ENCODE results near the gene GOLGA2.

The GOLGA2 gene

DNA sequence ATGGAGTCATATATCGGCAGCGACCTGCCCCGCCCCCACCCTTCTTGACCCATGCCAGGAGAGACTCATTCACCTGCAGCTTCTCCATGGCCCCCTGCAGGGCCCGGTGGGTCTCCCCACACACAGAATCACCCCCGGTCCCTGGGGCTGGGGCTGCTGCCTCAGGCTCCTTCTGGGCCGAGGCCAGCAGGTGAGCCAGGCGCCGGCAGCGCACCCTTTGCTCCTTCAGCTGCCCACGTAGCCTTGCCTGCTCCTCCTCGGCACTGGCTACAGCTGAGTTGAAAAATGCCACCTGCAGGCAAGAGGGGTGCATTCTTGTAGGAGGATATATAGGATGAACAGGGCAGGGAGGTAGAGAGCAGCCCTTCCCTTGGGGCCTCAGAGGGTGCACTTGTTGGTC is 17.9 kb downstream of the GOLGA2 start:
- DNase-seq (ENCODE audit: low spot score) = no peak

- no peak for DNase-seq (ENCODE audit: low spot score)
These were observed 18.6 kb downstream of the GOLGA2 start for GRCh38 chr9:128257086-128257825.

GRCh38 chr9:128254855-128255759 is 20.7 kb downstream of the GOLGA2 start:
- peak; percentile 95 for DNase-seq (ENCODE audit: low spot score)

DNA sequence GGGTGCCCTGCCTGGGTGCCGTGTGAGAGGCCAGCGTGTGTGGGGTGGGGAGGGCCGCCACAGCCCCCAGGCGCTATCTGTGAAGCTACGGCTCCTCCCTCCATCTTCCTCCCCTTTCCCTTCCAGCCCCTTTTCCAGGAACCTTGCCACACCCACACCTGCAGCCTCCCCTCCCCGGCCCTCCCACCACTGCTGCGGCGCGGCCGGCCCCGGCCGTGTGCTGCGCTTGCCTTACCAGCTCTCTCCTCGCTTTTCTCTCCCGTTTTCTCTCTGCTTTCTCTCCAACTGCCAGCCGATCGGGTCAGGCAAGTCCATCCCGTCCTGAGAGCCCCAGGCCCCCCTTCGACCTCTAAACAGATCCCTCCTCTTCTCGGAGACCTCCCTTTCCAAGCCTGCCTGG is 21.4 kb downstream of the GOLGA2 start:
- DNase-seq (ENCODE audit: low spot score) = no peak

DNA sequence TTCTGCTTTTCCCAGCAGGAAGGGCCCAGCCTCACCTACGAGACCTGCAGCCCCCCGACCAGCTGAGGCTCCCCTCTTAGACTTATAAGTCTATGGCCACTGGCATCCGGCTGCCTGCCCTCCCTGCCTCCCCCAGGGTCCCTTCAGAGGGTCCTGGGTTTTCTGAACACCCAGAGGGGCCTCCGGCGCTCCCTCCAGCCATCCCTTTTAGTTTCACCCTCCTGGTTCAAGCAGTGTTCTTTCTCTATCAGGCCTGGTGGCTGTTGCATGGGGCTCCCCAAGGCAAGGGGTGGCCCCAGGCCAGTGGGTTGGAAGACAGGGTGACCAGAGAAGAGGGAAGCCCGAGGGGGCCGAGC is 21.8 kb downstream of the GOLGA2 start:
- DNase-seq (ENCODE audit: low spot score) = no peak

GRCh38 chr9:128253140-128253990 is 22.4 kb downstream of the GOLGA2 start:
- no peak for DNase-seq (ENCODE audit: low spot score)

GRCh38 chr9:128252317-128253139 is 23.3 kb downstream of the GOLGA2 start:
- no peak for DNase-seq (ENCODE audit: low spot score)

- DNase-seq (ENCODE audit: low spot score) = no peak
These were observed 24.1 kb downstream of the GOLGA2 start for GRCh38 chr9:128251732-128252100.

DNA sequence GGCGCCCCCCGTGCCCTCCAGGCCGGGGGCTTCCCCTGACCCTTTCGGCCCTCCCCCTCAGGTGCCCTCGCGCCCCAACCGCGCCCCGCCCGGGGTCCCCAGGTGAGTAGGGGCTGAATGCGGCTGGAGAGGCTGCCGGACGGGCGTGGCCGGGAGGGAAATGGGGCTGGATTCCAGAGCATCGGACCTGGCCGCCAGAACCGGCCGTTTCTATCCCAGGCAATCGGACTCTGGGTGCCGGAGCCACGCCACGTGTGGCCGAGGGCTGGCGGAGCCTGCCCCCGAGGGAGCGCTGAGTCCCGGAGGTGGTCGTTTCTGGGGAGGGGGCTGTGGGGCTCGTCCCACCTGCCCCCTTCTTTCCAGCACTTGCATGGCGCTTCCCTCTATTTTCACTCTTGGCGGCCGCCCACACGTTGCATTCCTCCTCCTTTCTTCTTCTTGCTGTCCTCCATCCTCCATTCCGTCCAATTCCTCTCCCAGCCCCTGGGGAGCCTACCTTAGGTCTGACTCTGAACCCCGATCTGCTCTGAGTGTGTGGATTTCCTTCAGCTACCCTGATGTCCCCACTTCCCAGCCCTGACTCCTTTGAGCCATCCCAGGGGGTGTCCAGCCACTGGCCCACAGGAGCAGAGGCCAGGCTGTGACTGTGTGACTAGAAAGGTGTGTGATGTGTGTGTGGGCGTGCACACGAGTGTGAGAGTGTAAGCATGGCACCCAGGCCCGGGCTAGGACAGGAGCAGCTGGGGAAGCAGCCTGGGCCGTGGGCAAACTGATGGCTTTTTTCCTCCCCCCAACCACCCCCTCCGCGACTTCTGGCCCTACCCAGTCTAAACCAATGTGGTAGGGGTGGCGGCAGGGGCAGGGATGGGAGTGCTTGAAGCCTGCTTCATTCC is 24.7 kb downstream of the GOLGA2 start:
- DNase-seq (ENCODE audit: low spot score) = no peak

DNA sequence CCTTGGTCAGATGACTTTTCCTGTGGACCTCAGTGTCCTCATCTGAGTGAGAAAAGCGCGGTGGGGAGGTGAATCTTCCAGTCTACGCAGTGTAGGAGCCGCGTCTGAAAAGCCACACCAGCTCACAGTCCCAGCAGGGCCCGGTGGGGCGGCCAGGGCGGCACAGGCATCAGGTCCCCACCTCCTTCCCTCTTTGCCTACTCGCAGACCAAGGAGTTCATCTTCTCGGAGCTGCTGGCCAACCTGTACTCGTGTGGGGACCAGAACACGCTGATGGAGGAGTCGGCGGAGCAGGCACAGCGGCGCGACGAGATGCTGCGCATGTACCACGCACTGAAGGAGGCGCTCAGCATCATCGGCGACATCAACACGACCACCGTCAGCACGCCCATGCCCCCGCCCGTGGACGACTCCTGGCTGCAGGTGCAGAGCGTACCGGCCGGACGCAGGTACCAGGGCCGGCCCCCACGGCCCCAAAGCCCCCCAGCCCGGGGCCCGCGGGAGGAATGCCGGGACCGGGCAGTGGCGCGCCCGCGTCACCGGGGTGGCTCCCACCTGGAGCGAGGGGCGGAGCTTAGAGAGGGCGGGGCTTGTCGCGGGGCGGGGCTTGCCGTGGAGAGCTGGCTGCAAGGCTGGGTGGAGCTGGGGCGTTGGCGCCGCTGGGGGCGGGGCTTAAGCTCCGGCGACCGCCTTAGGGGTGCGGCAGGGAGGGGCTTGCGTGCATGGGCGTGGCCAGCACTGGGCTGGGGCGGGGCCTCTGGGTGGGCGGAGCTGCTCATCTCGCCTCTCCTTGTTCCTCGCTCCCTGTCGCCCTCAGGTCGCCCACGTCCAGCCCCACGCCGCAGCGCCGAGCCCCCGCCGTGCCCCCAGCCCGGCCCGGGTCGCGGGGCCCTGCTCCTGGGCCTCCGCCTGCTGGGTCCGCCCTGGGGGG is 25.6 kb downstream of the GOLGA2 start:
- DNase-seq (ENCODE audit: low spot score) = peak; percentile 97

GRCh38 chr9:128249558-128249907 is 26.3 kb downstream of the GOLGA2 start:
- no peak for DNase-seq (ENCODE audit: low spot score)

- DNase-seq (ENCODE audit: low spot score) = no peak
These were observed 28.5 kb downstream of the GOLGA2 start for GRCh38 chr9:128247226-128247803.

DNA sequence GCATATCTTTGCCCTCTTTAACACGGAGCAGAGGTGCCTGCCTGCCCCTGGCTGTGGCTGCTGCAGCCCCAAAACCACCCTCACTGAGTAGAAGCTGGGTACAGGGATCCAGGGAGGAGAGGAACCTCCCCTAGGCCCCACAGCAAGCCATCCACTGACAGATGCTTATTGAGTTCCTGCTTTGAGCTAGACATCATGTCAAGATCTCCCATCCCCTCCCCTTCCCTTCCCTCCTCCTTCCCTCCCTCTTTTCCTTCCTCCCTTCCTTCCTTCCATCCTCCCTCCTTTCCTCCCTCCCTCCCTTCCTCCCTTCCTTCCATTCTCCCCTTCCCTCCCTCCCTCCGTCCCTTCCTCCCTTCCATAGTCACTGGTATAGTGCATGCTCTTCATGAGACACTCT is 29.3 kb downstream of the GOLGA2 start:
- DNase-seq (ENCODE audit: low spot score) = no peak

DNA sequence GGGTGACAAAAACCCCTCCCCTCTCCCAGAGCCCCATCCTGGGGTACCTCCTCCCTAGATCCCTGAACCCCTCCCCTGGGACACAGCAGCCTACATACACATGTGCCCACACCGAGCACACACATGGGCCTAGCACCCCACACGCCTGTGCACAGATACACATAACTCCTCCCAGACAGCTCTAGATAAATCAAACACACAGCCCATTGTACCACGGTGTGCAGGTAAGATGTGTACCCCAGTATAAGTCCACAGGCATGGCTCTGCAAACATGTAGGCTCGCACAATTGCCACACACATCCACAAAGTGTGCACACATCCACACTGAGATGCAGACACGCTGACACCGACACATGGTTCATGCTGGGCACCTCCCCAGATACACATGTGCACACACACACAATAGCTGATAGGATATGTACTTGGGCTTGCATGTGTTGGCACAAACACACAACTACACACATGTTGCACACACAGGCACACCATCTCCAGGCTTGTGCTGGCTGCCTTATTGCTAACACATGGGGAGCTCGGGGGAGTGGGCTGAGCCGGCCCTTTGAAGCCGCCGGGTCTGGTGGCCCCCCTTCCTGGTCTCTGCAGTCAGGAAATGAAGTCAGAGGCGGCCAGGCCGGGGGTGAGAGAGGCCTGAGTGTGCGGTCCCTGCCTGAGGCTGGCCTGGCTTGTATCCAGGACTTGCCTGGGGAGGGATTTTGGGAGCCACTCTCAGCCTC is 30.2 kb downstream of the GOLGA2 start:
- DNase-seq (ENCODE audit: low spot score) = no peak

DNA sequence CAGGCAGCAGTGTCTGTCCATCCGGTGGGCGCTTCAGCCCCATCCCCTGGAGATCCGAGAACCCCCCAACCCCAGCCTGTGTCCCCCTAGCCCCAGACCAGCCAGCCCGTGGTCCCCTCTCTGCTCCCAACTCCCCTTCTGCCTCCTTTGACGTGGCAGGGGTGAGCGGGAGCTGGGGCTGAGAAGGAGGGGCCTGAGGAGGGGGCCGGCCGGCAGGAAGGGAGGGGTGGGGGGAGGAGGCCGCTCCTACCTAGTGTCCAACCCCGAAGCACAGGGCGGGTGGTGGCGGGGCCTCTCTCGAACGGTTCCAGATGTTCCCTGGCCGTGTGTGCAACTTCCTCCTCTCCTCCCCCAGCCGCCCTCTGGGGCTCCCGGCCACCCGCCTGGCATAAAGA is 31.0 kb downstream of the GOLGA2 start:
- DNase-seq (ENCODE audit: low spot score) = peak; percentile 85

- DNase-seq (ENCODE audit: low spot score) = peak; percentile 14
These were observed 31.5 kb downstream of the GOLGA2 start for GRCh38 chr9:128244091-128244836.

DNA sequence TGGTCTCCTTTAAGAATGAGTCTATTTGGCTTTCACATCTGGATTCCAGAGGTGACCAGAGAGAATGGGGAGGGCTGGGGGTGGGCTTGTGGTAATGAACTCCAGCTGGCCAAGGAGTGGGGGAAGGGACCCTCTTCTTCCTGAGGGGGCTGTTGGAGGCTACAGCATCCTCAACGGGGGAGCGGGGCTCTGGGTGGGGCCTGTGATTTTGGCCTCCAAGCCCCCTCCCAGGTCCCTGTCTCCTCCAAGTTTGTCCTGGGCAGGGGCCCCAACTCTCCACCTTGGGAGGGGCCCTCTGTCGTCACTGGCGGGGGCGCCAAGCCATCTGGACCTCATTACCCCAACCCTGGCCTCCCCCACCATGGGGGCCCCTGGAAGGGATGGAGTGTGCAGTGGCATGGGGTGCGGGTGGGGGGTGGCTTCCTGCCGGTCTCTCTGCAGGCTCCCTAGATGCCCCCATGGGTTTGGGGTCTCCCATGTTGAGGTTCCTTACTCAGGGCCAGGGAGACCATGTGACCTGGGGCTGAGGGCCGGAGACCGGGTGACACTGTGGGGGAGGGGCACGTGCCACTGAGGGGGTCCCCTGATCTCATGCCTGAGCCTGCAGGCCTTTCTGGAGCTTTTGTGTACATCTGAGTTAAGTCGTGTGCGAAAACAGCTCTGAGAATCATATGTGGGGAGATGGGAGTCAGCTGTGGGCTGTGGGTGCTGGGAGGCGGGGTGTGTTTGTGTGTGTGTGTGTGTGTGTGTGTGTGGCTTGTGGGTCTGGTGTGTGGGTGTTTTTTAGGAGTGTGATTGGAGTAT is 32.4 kb downstream of the GOLGA2 start:
- DNase-seq (ENCODE audit: low spot score) = no peak

All from iPS-NIHi11 (cell line).